Measurements from ENCODE around the gene MSLN.

MSLN gene

GRCh38 chr16:732936-733335, 27.6 kb upstream of the MSLN start:
- no peak overlapping the region for H3K27ac ChIP-seq (ENCODE audit: low read length)

GRCh38 chr16:733382-734207, 26.9 kb upstream of the MSLN start:
- H3K9ac ChIP-seq (ENCODE audit: low read depth, low read length): no peak overlapping the region
- H3K4me3 ChIP-seq (ENCODE audit: low read length): no peak overlapping the region
- H3K27ac ChIP-seq (ENCODE audit: low read length): no peak overlapping the region
- no peaks in the 10 kb centered on the region; the same call in 1 of the 2 replicates for H3K27me3 ChIP-seq (ENCODE audit: insufficient read depth, low read length)
- no peaks in the 10 kb centered on the region for H3K4me1 ChIP-seq (ENCODE audit: insufficient read depth, low read length)
- no peaks in the 10 kb centered on the region for H3K9me3 ChIP-seq (ENCODE audit: insufficient read depth, low read depth, low read length)
- peaks cover 15% of the 10 kb centered on the region for H3K36me3 ChIP-seq (ENCODE audit: insufficient read depth, low read depth, low read length)

More at GRCh38 chr16:732936-733335, 27.6 kb upstream of the MSLN start:
- peaks cover 15% of the 10 kb centered on the region for H3K36me3 ChIP-seq (ENCODE audit: insufficient read depth, low read depth, low read length)
- no peak overlapping the region for H3K9ac ChIP-seq (ENCODE audit: low read depth, low read length)
- no peak overlapping the region for H3K4me3 ChIP-seq (ENCODE audit: low read length)
- H3K27me3 ChIP-seq (ENCODE audit: insufficient read depth, low read length): no peaks in the 10 kb centered on the region; the same call in 1 of the 2 replicates
- H3K9me3 ChIP-seq (ENCODE audit: insufficient read depth, low read depth, low read length): no peaks in the 10 kb centered on the region
- no peaks in the 10 kb centered on the region for H3K4me1 ChIP-seq (ENCODE audit: insufficient read depth, low read length)

DNA sequence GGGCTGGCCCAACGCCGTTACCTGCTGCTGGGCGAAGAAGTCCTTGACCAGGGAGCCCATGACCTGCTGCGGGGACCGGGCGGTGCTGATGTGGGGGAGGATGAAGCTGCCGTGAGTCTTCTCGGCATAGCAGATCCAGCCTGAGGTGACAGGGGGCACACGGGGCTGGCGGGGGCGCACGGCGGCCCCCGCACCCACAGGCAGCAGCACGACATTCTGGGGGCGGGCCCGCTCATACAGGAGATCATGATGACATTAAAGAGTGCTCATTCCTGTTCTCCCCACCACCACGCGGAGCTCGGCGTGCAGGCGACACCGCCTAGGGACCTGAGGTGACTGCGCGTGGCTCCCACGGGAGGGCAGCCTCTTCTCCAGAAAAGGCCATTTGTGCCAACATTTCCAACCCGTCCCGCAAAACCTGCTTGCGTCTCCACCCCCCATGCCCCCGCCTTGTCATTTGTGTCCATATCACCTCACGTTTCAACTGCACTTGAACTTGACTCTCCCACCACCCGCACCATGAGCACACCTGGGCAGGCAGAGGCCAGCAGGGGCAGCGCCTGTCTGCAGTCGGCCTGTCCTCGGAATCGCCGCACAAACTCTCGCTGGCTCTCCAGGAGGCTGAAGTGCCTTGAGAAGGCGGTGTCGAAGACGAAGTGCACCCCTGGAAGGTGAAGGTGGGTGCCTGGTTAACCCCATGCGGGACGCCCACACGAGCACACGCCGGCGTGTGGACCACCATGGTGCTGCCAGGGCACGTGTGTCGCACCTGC, 26.1 kb upstream of the MSLN start:
- Histone ChIP-seq H3K27ac (ENCODE audit: low read length) (no peak overlapping the region), H3K4me1 (ENCODE audit: insufficient read depth, low read length) (no peaks in the 10 kb centered on the region), H3K9ac (ENCODE audit: low read depth, low read length) (no peak overlapping the region), H3K9me3 (ENCODE audit: insufficient read depth, low read depth, low read length) (no peaks in the 10 kb centered on the region), H3K36me3 (ENCODE audit: insufficient read depth, low read depth, low read length) (peaks cover 15% of the 10 kb centered on the region), H3K4me3 (ENCODE audit: low read length) (no peak overlapping the region), H3K27me3 (ENCODE audit: insufficient read depth, low read length) (no peaks in the 10 kb centered on the region)

DNA sequence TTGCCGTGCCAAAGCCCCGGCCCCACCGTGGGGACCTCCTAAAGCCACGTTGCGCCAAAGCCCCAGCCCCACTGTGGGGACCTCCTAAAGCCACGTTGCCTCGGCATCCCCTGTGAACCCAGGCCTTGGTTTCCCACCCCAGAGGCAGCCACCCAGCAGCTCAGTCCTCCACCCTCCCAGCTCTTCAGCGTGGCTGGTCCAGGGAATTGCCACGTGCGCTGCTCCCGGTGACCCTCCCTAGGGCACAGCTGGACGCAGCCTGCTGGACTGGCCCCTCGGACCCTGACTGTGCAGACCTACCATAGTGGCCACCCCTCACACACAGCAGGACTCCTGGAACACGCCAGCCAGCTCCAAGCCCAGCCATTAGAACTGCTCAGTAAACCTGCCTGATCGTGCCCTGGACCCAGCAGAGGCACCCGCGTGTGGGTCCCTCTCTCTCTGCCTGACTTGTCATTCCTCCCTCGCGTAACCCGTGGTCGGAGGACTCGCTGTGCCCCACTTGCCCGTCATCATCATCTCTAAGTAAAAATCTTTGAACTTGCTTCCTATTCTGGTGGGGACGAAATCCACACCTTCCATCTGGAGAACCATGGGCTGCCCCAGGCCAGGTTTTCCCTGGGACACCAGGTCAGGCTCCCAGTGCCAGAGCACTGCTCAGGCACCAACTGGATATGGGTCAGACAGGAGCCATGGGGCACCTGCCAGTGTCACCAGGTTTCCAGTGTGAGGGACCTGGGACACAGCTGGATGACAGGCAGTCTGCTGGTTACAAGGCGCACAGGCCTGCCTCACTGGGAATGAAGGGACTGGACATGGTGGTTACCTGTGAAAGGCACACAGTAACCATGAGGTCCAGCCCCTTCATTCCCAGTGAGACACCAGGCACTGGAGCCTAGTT, 25.3 kb upstream of the MSLN start:
- Histone ChIP-seq H3K4me1 (ENCODE audit: insufficient read depth, low read length) (no peaks in the 10 kb centered on the region), H3K4me3 (ENCODE audit: low read length) (no peak overlapping the region), H3K27ac (ENCODE audit: low read length) (no peak overlapping the region), H3K9ac (ENCODE audit: low read depth, low read length) (no peak overlapping the region), H3K9me3 (ENCODE audit: insufficient read depth, low read depth, low read length) (no peaks in the 10 kb centered on the region), H3K27me3 (ENCODE audit: insufficient read depth, low read length) (no peaks in the 10 kb centered on the region), H3K36me3 (ENCODE audit: insufficient read depth, low read depth, low read length) (peaks cover 15% of the 10 kb centered on the region)

DNA sequence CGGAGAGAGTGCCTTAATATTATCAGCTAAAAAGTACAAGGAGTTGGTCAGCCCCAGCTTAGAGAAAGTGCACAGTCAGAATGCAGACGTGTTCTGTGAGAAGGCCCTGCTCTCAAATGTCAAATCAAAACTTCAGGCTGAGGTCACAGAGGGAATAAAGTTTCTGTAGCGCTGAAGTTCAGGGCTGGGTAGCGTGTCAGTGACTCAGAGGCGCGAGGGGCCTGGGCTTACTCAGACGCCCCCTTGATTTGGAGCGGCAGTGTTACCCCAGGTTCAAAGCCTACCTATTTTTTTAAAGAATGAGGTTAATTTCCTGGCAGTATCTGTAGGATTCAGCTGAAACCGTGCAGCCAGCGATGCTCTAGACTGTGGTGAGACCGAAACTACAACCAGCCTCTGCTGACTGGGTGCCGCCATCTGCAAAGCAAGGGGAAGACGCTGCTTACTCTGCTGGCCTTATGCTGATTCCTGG, 24.5 kb upstream of the MSLN start:
- Histone ChIP-seq H3K4me1 (ENCODE audit: insufficient read depth, low read length) (no peaks in the 10 kb centered on the region), H3K9me3 (ENCODE audit: insufficient read depth, low read depth, low read length) (no peaks in the 10 kb centered on the region), H3K4me3 (ENCODE audit: low read length) (no peak overlapping the region), H3K36me3 (ENCODE audit: insufficient read depth, low read depth, low read length) (peaks cover 15% of the 10 kb centered on the region), H3K27me3 (ENCODE audit: insufficient read depth, low read length) (no peaks in the 10 kb centered on the region), H3K27ac (ENCODE audit: low read length) (no peak overlapping the region), H3K9ac (ENCODE audit: low read depth, low read length) (no peak overlapping the region)

GRCh38 chr16:736936-737481, 23.5 kb upstream of the MSLN start:
- Histone ChIP-seq H3K4me3 (ENCODE audit: low read length) (no peak overlapping the region), H3K9me3 (ENCODE audit: insufficient read depth, low read depth, low read length) (no peaks in the 10 kb centered on the region), H3K36me3 (ENCODE audit: insufficient read depth, low read depth, low read length) (peaks cover 15% of the 10 kb centered on the region), H3K27me3 (ENCODE audit: insufficient read depth, low read length) (no peaks in the 10 kb centered on the region), H3K4me1 (ENCODE audit: insufficient read depth, low read length) (no peaks in the 10 kb centered on the region), H3K9ac (ENCODE audit: low read depth, low read length) (no peak overlapping the region), H3K27ac (ENCODE audit: low read length) (no peak overlapping the region)

DNA sequence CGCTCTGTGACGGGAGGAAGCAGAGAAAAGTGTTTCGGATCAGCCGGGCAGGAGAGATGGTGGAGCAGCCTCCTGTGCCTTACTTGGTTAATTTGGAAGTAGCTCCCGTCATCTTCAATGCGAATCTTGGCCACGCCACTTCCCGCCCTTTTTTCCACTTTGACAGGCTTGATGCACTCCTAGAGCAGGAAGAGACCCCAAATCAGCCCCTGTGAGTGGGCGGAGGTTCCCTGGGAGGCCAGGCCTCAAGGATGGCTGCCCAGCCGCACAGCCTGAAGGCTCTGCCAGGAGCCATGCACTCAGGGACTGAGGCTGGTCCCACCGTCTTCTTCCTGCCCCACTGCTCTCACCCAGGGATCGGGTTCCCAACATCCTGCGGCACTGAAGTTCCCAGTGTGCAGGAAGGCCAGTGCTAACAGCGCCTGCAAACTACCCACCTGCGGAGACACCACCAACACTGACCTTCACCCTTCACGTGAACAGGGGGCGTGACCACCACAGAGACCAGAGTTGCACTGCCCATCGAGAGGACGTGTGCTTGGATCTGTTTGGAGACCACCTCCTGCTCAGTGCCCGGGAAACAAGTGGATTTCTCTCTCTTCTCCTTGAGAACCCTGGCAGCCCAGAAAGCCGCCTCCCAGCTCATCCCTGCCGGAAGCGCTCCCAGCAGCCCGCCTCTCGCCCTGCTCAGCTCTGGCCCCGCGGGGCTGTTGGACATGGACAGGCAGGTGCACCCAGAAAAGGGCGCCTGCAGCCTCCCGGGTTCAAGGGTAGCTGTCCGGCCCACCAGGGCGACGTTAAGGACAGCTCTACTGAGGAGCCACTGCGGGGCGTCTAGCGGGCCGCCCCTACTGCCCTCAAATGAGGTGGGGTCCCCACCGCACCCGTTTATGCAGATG, 20.7 kb upstream of the MSLN start:
- H3K36me3 ChIP-seq (ENCODE audit: insufficient read depth, low read depth, low read length): peaks cover 10% of the 10 kb centered on the region; the same call in 1 of the 2 replicates
- peak overlapping the region; percentile 76 for H3K4me3 ChIP-seq (ENCODE audit: low read length)
- H3K4me1 ChIP-seq (ENCODE audit: insufficient read depth, low read length): no peaks in the 10 kb centered on the region
- no peaks in the 10 kb centered on the region for H3K27me3 ChIP-seq (ENCODE audit: insufficient read depth, low read length)
- peak overlapping the region; percentile 86; the same call in 1 of the 2 replicates for H3K9ac ChIP-seq (ENCODE audit: low read depth, low read length)
- no peak overlapping the region for H3K27ac ChIP-seq (ENCODE audit: low read length)
- H3K9me3 ChIP-seq (ENCODE audit: insufficient read depth, low read depth, low read length): no peaks in the 10 kb centered on the region

GRCh38 chr16:740459-740763, 20.1 kb upstream of the MSLN start:
- Histone ChIP-seq H3K36me3 (ENCODE audit: insufficient read depth, low read depth, low read length) (peaks cover 10% of the 10 kb centered on the region; the same call in 1 of the 2 replicates), H3K4me1 (ENCODE audit: insufficient read depth, low read length) (no peaks in the 10 kb centered on the region), H3K27me3 (ENCODE audit: insufficient read depth, low read length) (no peaks in the 10 kb centered on the region), H3K27ac (ENCODE audit: low read length) (no peak overlapping the region), H3K9ac (ENCODE audit: low read depth, low read length) (peak overlapping the region; percentile 86), H3K4me3 (ENCODE audit: low read length) (peak overlapping the region; percentile 76), H3K9me3 (ENCODE audit: insufficient read depth, low read depth, low read length) (no peaks in the 10 kb centered on the region)

DNA sequence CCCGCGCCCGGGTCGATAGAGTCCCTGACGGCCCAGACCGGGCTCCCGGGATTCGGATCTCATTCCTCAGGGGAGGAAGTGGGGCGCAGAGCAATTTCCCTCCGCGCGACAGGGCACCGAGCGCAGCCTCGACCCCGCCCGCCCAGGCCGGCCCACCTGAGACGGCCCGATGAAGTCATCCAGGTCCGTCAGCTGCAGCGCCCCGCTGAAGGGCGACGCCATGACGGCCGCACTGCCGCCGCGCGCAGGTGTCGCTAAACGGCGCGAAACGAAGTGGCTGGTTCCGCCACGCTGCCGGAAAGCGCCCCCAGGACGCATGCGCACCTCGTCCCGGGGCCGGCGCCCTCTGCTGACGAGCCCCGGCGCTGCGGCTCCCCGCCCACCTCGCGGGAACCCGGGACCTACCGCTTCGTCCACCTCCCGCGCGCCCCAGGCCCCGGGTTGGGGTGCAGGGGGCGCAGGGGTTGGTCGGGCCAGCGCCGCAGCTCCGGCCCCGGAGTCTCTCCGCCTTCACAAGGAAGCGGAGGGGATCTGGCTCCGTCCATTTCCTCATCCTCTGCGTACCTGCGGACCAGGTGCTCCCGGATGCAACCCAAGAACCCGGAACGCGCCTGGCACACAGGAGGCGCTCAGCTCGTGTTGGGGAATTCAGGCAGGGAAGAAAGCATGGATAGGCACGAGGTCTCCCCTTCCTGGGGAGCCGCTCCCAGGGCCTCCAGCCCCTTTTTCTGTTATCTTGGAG, 19.6 kb upstream of the MSLN start, which contains the start of gene CIAO3:
Gene CIAO3 (minus strand): TSS at position 234 of the 742 bp plus-strand sequence. CDS start 12 bp downstream, at position 222.
- Histone ChIP-seq H3K9me3 (ENCODE audit: insufficient read depth, low read depth, low read length) (no peaks in the 10 kb centered on the region), H3K4me1 (ENCODE audit: insufficient read depth, low read length) (no peaks in the 10 kb centered on the region; the same call in 1 of the 2 replicates), H3K27ac (ENCODE audit: low read length) (peak within 1 kb of the TSS; percentile 25), H3K36me3 (ENCODE audit: insufficient read depth, low read depth, low read length) (peaks cover 10% of the 10 kb centered on the region; the same call in 1 of the 2 replicates), H3K9ac (ENCODE audit: low read depth, low read length) (peak within 1 kb of the TSS; percentile 86), H3K27me3 (ENCODE audit: insufficient read depth, low read length) (no peaks in the 10 kb centered on the region), H3K4me3 (ENCODE audit: low read length) (peak within 1 kb of the TSS; percentile 76)
